Pons (tissue), 1 donor: Measurements from ENCODE around the gene PSORS1C1.

Experiments used
- DNase-seq: peaks from one replicate; pipeline ENCODE4 v3.0.0-alpha.2; 2016; ENCODE audit warnings: low spot score

The PSORS1C1 gene

GRCh38 chr6:31126396-31127175 is 12.0 kb downstream of the PSORS1C1 start:
- no peak for DNase-seq

- DNase-seq, result peak; percentile 43
These were observed 13.6 kb downstream of the PSORS1C1 start for GRCh38 chr6:31128093-31128676.

GRCh38 chr6:31129130-31129529 is 14.5 kb downstream of the PSORS1C1 start:
- DNase-seq, result no peak

- DNase-seq, result no peak
These were observed 16.2 kb downstream of the PSORS1C1 start for GRCh38 chr6:31130751-31131150.

- no peak for DNase-seq
These were observed 17.0 kb downstream of the PSORS1C1 start for GRCh38 chr6:31131595-31131994.

GRCh38 chr6:31132806-31133205 is 18.2 kb downstream of the PSORS1C1 start:
- no peak for DNase-seq

- no peak for DNase-seq
These were observed 21.1 kb downstream of the PSORS1C1 start for GRCh38 chr6:31135710-31136109.

- no peak for DNase-seq
These were observed 24.4 kb downstream of the PSORS1C1 start, which contains the start of gene PSORS1C2 for GRCh38 chr6:31138982-31139381. Gene PSORS1C2 (minus strand): TSS chr6:31139066. CDS start chr6:31139026, 40 bp downstream.

- no peak for DNase-seq
These were observed 25.0 kb downstream of the PSORS1C1 start for GRCh38 chr6:31139599-31139998.

GRCh38 chr6:31140643-31141042 is 26.0 kb downstream of the PSORS1C1 start:
- DNase-seq, result no peak

GRCh38 chr6:31142361-31142761 is 27.8 kb downstream of the PSORS1C1 start:
- DNase-seq, result no peak

GRCh38 chr6:31143148-31143547 is 28.5 kb downstream of the PSORS1C1 start:
- no peak for DNase-seq

- DNase-seq, result no peak
These were observed 29.8 kb downstream of the PSORS1C1 start for GRCh38 chr6:31144296-31144969.

GRCh38 chr6:31144970-31145340 is 30.4 kb downstream of the PSORS1C1 start:
- DNase-seq, result no peak

- no peak for DNase-seq
These were observed 30.8 kb downstream of the PSORS1C1 start for GRCh38 chr6:31145386-31145785.

GRCh38 chr6:31149827-31150447 is 35.3 kb downstream of the PSORS1C1 start:
- DNase-seq, result no peak

- no peak for DNase-seq
These were observed 38.2 kb downstream of the PSORS1C1 start for GRCh38 chr6:31152781-31153180.

GRCh38 chr6:31154436-31154835 is 39.8 kb downstream of the PSORS1C1 start:
- DNase-seq, result no peak

GRCh38 chr6:31156641-31157040 is 42.0 kb downstream of the PSORS1C1 start:
- no peak for DNase-seq

- no peak for DNase-seq
These were observed 43.0 kb downstream of the PSORS1C1 start, which contains the start of gene CCHCR1 for GRCh38 chr6:31157513-31158139. Gene CCHCR1 (minus strand): TSS chr6:31157802. CDS start chr6:31157600, 202 bp downstream.

- peak; percentile 98 for DNase-seq
These were observed 43.7 kb downstream of the PSORS1C1 start, which contains the start of gene TCF19 for GRCh38 chr6:31158140-31158862. Gene TCF19 (plus strand): TSS chr6:31158589. CDS start chr6:31159470, 881 bp downstream.
